Esophagus squamous epithelium (tissue), 5 donors: Measurements from ENCODE around the gene BLVRA. TPM values are rescaled to one million over a fixed set of nuclear protein-coding genes. Genes with fewer than 3 reads are reported as not detected.
A peak's percentile ranks its signal among the peaks of the same experiment; 100 is the strongest.

Source experiments
- DNase-seq: peaks from one replicate; lab custom pipeline; 2025; lab: John Stamatoyannopoulos, UW
- H3K27ac ChIP-seq, 4 donors: fragments of 200-600 bp; sonication (generic); one replicate each; pipeline ENCODE4 v1.5.1; 2016 to 2019; ENCODE audit warnings: mild to moderate bottlenecking in 1 of 4
- H3K27me3 ChIP-seq, 4 donors: fragments of 200-600 bp; sonication (generic); 1 replicate in 3 of 4; 2 replicates in 1 of 4; pipeline versions ENCODE4 v1.5.1 to v1.6.0; 2017 to 2021; ENCODE audit warnings: antibody characterized with exemption in 1 of 4
- H3K36me3 ChIP-seq, 3 donors: fragments of 200-600 bp; sonication (generic); one replicate each; pipeline ENCODE4 v1.5.1; 2016 to 2019
- H3K4me1 ChIP-seq, 3 donors: fragments of 200-600 bp; sonication (generic); one replicate each; pipeline ENCODE4 v1.5.1; 2017 to 2019
- H3K4me3 ChIP-seq, 4 donors: fragments of 200-600 bp; sonication (generic); 1 replicate in 3 of 4; 2 replicates in 1 of 4; pipeline ENCODE4 v1.5.1; 2016 to 2019; ENCODE audit warnings: mild to moderate bottlenecking in 2 of 4, moderate library complexity in 1 of 4
- H3K9me3 ChIP-seq, 3 donors: fragments of 200-600 bp; sonication (generic); one replicate each; pipeline ENCODE4 v1.5.1; 2016 to 2019
- CTCF ChIP-seq, 6 experiments: fragments of 450-650 bp in 4 of 6; fragments of 200-600 bp in 2 of 6; sonication (generic) in 2 of 6; IDR thresholded peaks; one replicate each; pipeline ENCODE4 v1.5.1; 2016 to 2019; ENCODE audit warnings: antibody characterized with exemption in 6 of 6, mild to moderate bottlenecking in 4 of 6, moderate library complexity in 4 of 6
- POLR2A ChIP-seq, 4 donors: fragments of 450-650 bp; IDR thresholded peaks; one replicate each; pipeline ENCODE4 v1.6.1; 2017; ENCODE audit warnings: antibody characterized with exemption in 4 of 4, mild to moderate bottlenecking in 4 of 4, moderate library complexity in 3 of 4
- WGBS, 2 donors: methylation state at CpG; one replicate each; pipeline ENCODE4 v1.1.5; 2018; 5-methylcytosine and 5-hydroxymethylcytosine counted together
- intact Hi-C: fragments of 100-400 bp; cut with DNase I; formaldehyde crosslinking; loops from one replicate; pipeline ENCODE4 v1.15.0; 2022
- total RNA-seq, 4 donors: library from RNA; depleted of rRNA; stranded (reverse); fragments of >200 nt; gene quantifications; one replicate each; pipeline ENCODE4 v1.1.0, GENCODE V29; 2016
- donor health status: DM: yes; HTN: yes; CAD: no.

Gene BLVRA
- total RNA-seq, 4 donors from 2014 or later, result 34.2 to 83.2 (median 60.4) TPM

GRCh38 chr7:43756368-43757072 lies 2.0 kb upstream of the BLVRA start:
- TF ChIP-seq POLR2A (IDR thresholded peaks at IDR 0.05), result no peak
- no peak for TF ChIP-seq CTCF (IDR thresholded peaks at IDR 0.05)
- DNase-seq, result no peak
- no peaks in the 10 kb centered on the region for H3K9me3 ChIP-seq
- WGBS, 2 donors, result 73 to 75% methylated on average over 1 of the region's 1 CpG
- intact Hi-C loops, result no loop called here
- no peak overlapping the region for H3K4me3 ChIP-seq
- peaks cover 10 to 44% (median 11%) of the 10 kb centered on the region in 3 donors for H3K4me1 ChIP-seq
- no peaks in the 10 kb centered on the region for H3K27me3 ChIP-seq
- no peaks in the 10 kb centered on the region for H3K36me3 ChIP-seq
- H3K27ac ChIP-seq, result no peak overlapping the region

- DNase-seq, result no peak
- Histone ChIP-seq H3K27ac (peak overlapping the region in 2 of 4 donors; percentile 93 to 94), H3K36me3 (no peaks in the 10 kb centered on the region), H3K27me3 (no peaks in the 10 kb centered on the region), H3K4me3 (peak overlapping the region in 1 of 4 donors; percentile 96), H3K9me3 (no peaks in the 10 kb centered on the region), H3K4me1 (peaks cover 10 to 51% (median 18%) of the 10 kb centered on the region in 3 donors)
- TF ChIP-seq CTCF (IDR thresholded peaks at IDR 0.05) (no peak), POLR2A (IDR thresholded peaks at IDR 0.05) (no peak)
- 82 to 88% methylated on average over 2 of the region's 2 CpGs for WGBS, 2 donors
- intact Hi-C loops, result no loop called here
Observed at GRCh38 chr7:43757073-43757720, 1.3 kb upstream of the BLVRA start.

GRCh38 chr7:43758822-43759683 lies 573 bp downstream of the BLVRA start:
- Histone ChIP-seq H3K9me3 (no peaks in the 10 kb centered on the region), H3K36me3 (no peaks in the 10 kb centered on the region), H3K4me3 (peak overlapping the region; percentile 82 to 96 (median 92)), H3K27me3 (no peaks in the 10 kb centered on the region), H3K4me1 (peaks cover 21 to 63% (median 23%) of the 10 kb centered on the region in 3 donors), H3K27ac (peak overlapping the region; percentile 90 to 94 (median 94))
- 7 to 13% methylated on average over 13 to 32 of the region's 56 CpGs for WGBS, 2 donors
- no peak for DNase-seq
- intact Hi-C loops, result no loop called here
- TF ChIP-seq POLR2A (IDR thresholded peaks at IDR 0.05) (no peak), CTCF (IDR thresholded peaks at IDR 0.05) (no peak)

DNA sequence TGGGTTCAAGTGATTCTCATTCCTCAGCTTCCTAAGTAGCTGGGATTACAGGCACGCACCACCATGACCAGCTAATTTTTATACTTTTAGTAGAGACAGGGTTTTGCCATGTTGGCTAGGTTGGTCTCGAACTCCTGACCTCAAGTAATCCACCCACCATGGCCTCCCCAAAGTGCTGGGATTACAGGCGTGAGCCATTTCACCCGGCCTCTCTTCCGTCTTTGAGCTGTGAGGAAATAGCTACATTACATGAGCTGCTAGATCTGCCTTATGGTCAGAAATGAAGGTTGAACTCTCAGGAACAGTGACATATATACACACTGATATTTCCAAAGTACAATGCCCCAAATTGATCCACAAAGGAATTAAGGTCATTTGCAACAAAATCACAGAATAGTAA lies 2.4 kb downstream of the BLVRA start:
- intact Hi-C loops, result no loop called here

More for the DNA sequence above, 2.4 kb downstream of the BLVRA start:
- DNase-seq, result no peak
- Histone ChIP-seq H3K9me3 (no peaks in the 10 kb centered on the region), H3K4me1 (peaks cover 35 to 81% (median 36%) of the 10 kb centered on the region in 3 donors), H3K36me3 (no peaks in the 10 kb centered on the region), H3K27me3 (no peaks in the 10 kb centered on the region), H3K4me3 (no peak overlapping the region), H3K27ac (peak overlapping the region in 3 of 4 donors; percentile 35 to 94 (median 85))
- WGBS, 2 donors, result 94 to 100% methylated on average over 5 of the region's 5 CpGs
- TF ChIP-seq CTCF (IDR thresholded peaks at IDR 0.05), result no peak
- no peak for TF ChIP-seq POLR2A (IDR thresholded peaks at IDR 0.05)
